AML-193 (cell line): ENCODE measurements around the gene CA5B.
"Not testable (repeated sequence)": the region's sequence is repeated elsewhere in the genome, so short reads cannot be mapped to it uniquely, and the experiment has no call there.

Source experiments
- DNase-seq, 2 experiments: peaks; one replicate each; lab custom pipeline; 2025; lab: John Stamatoyannopoulos, UW

The CA5B gene

GRCh38 chrX:15814771-15815365 is 76.8 kb downstream of the CA5B start:
- no peak for DNase-seq

- no peak for DNase-seq
These were observed 77.8 kb downstream of the CA5B start for GRCh38 chrX:15815779-15816437.

GRCh38 chrX:15816438-15816809 is 78.4 kb downstream of the CA5B start:
- DNase-seq, result no peak

GRCh38 chrX:15816886-15817285 is 78.8 kb downstream of the CA5B start:
- DNase-seq, result peak; percentile 38 to 56

GRCh38 chrX:15820106-15821073 is 82.3 kb downstream of the CA5B start:
- DNase-seq, result no peak

- no peak for DNase-seq
These were observed 84.9 kb downstream of the CA5B start for GRCh38 chrX:15822922-15823321.

- DNase-seq, result no peak
These were observed 87.9 kb downstream of the CA5B start for GRCh38 chrX:15825936-15826335.

GRCh38 chrX:15829217-15829616 is 91.1 kb downstream of the CA5B start:
- no peak for DNase-seq

- DNase-seq, result not testable (repeated sequence)
These were observed 93.3 kb downstream of the CA5B start for GRCh38 chrX:15831347-15831746.

- DNase-seq, result peak; percentile 17 to 22
These were observed 96.0 kb downstream of the CA5B start for GRCh38 chrX:15834053-15834452.

- no peak for DNase-seq
These were observed 96.9 kb downstream of the CA5B start for GRCh38 chrX:15834827-15835595.
